Measurements from ENCODE around the gene PCSK4. TPM values are rescaled to one million over a fixed set of nuclear protein-coding genes. Genes with fewer than 3 reads are reported as not detected.

PCSK4 gene
- total RNA-seq, 1 experiment from 2014 or later: 9.9 TPM

- CTCF ChIA-PET: no interaction called here
- intact Hi-C loops (cut with micrococcal nuclease; ENCODE audit: unreplicated experiment): no loop called here
- H3K27me3 ChIP-seq (ENCODE audit: control insufficient read depth, insufficient read depth, low read length): no peaks in the 10 kb centered on the region
- BruUV-seq (replicated peaks): TSS peak; percentile 95
- in situ Hi-C loops (cut with HindIII; ENCODE audit: low pct_unique_long_range_greater_than_20kb, low sequenced_read_pairs): no loop called here
- H3K27ac ChIP-seq (ENCODE audit: low read length): peak within 1 kb of the TSS; percentile 87
- H3K4me3 ChIP-seq (ENCODE audit: low read depth in 2 of 2, low read length in 2 of 2): peak within 1 kb of the TSS; percentile 73 to 86
- H3K36me3 ChIP-seq (ENCODE audit: control insufficient read depth, insufficient read depth, low read length): peaks cover 6% of the 10 kb centered on the region
- DNase-seq (ENCODE audit: low read depth, low spot score) (peak; percentile 68), ATAC-seq (peak; percentile 85)
- POLR2A ChIA-PET: no interaction called here
- no peaks in the 10 kb centered on the region for H3K9me3 ChIP-seq (ENCODE audit: control insufficient read depth, insufficient read depth, low read depth, low read length)
- TF ChIP-seq TCF7L2 (IDR thresholded peaks at IDR 0.05; ENCODE audit: low read depth, low read length) (peak; percentile 77), POLR2AphosphoS5 (IDR thresholded peaks at IDR 0.05; ENCODE audit: low read depth, low read length) (peak; percentile 98), CTCF (IDR thresholded peaks at IDR 0.05) (peak; percentile 94), SIN3A (IDR thresholded peaks at IDR 0.05; ENCODE audit: borderline replicate concordance, insufficient read depth, low read depth, low read length) (peak; percentile 77; the same call in 1 of the 2 replicates), REST (IDR thresholded peaks at IDR 0.05; ENCODE audit: insufficient read depth in 1 of 2, low read depth in 2 of 2, low read length in 1 of 2) (peak in 1 of 2 experiments; percentile 25; a peak in 1 of 4 replicates)
- peaks cover 33% of the 10 kb centered on the region for H3K4me1 ChIP-seq (ENCODE audit: control insufficient read depth, insufficient read depth, low read length)
Observed at GRCh38 chr19:1438035-1438932, 51.9 kb downstream of the PCSK4 start, which contains the start of gene RPS15. RPS15 (plus strand) TSS chr19:1438396; CDS start chr19:1438426, 30 bp downstream.

GRCh38 chr19:1437609-1438008 is 52.5 kb downstream of the PCSK4 start:
- intact Hi-C loops (cut with micrococcal nuclease; ENCODE audit: unreplicated experiment): no loop called here
- BruUV-seq (replicated peaks): no TSS peak
- TF ChIP-seq REST (IDR thresholded peaks at IDR 0.05; ENCODE audit: insufficient read depth in 1 of 2, low read depth in 2 of 2, low read length in 1 of 2) (no peak), CTCF (IDR thresholded peaks at IDR 0.05) (no peak), POLR2AphosphoS5 (IDR thresholded peaks at IDR 0.05; ENCODE audit: low read depth, low read length) (no peak), TCF7L2 (IDR thresholded peaks at IDR 0.05; ENCODE audit: low read depth, low read length) (no peak), SIN3A (IDR thresholded peaks at IDR 0.05; ENCODE audit: borderline replicate concordance, insufficient read depth, low read depth, low read length) (no peak)
- ChIA-PET POLR2A (interaction anchor here (0.6 kb wide), 1 partner anchor 605 kb away, joined by 3 read pairs; no protein-coding TSS in a partner anchor), CTCF (no interaction called here)
- no peaks in the 10 kb centered on the region for H3K27me3 ChIP-seq (ENCODE audit: control insufficient read depth, insufficient read depth, low read length)
- peaks cover 6% of the 10 kb centered on the region for H3K36me3 ChIP-seq (ENCODE audit: control insufficient read depth, insufficient read depth, low read length)
- peaks cover 27% of the 10 kb centered on the region for H3K4me1 ChIP-seq (ENCODE audit: control insufficient read depth, insufficient read depth, low read length)
- H3K4me3 ChIP-seq (ENCODE audit: low read depth in 2 of 2, low read length in 2 of 2): peak overlapping the region; percentile 9 to 73; a peak in 3 of 4 replicates
- DNase-seq (ENCODE audit: low read depth, low spot score): no peak
- ATAC-seq: no peak
- no peaks in the 10 kb centered on the region for H3K9me3 ChIP-seq (ENCODE audit: control insufficient read depth, insufficient read depth, low read depth, low read length)
- H3K27ac ChIP-seq (ENCODE audit: low read length): peak overlapping the region; percentile 64; the same call in 1 of the 2 replicates
- in situ Hi-C loops (cut with HindIII; ENCODE audit: low pct_unique_long_range_greater_than_20kb, low sequenced_read_pairs): no loop called here

All from Panc1 (cell line).